HCT116 (cell line): ENCODE results near the gene GIPR. TPM values are rescaled to one million over a fixed set of nuclear protein-coding genes. Genes with fewer than 3 reads are reported as not detected.

Experiments
- ATAC-seq: fragments of 200-7000 bp; cut with Tn5 transposase; 2 replicates; pipeline ENCODE4 v1.9.1; 2020; ENCODE audit warnings: mild to moderate bottlenecking, moderate library complexity
- BruUV-seq: library from RNA; stranded (reverse); fragments of 400-500 nt; replicated peaks from 2 replicates; lab custom pipeline; 2021; lab: Mats Ljungman, UMichigan
- CTCF ChIA-PET: fragments of 300-600 bp; sonication (Branson Sonifier 250); formaldehyde crosslinking; loops from one replicate; lab custom pipeline; 2021; ENCODE audit warnings: antibody characterized with exemption; lab: Charles Lee
- POLR2A ChIA-PET: fragments of 300-600, 350-600 bp; sonication (Branson Sonifier 250); formaldehyde crosslinking; loops from one replicate; lab custom pipeline; 2021; ENCODE audit warnings: antibody characterized with exemption; lab: Charles Lee
- RAD21 ChIA-PET, 2 experiments: fragments of 300-600 bp; sonication (Branson Sonifier 250); formaldehyde crosslinking; loops; one replicate each; lab custom pipeline; 2023; ENCODE audit warnings: low total read pairs in 2 of 2; ENCODE audit not compliant: uncharacterized antibody in 2 of 2, unreplicated experiment in 2 of 2, low non-redundant PET in 1 of 2; lab: Charles Lee
- DNase-seq: peaks from one replicate; pipeline ENCODE4 v3.0.0-alpha.2; 2010; ENCODE audit warnings: low read depth, low spot score
- H2AFZ ChIP-seq: fragments of 200-600 bp; shearing (Covaris generic), sonication (generic); 2 replicates; pipeline ENCODE4 v1.6.1; 2017; ENCODE audit warnings: low read depth, mixed run types, mixed read lengths, antibody characterized with exemption, low read length; ENCODE audit not compliant: poor library complexity, severe bottlenecking
- H3K27ac ChIP-seq: 2 replicates; pipeline ENCODE4 v1.5.1; 2012; ENCODE audit warnings: low read depth, low read length
- H3K27me3 ChIP-seq: fragments of 200-600 bp; sonication (generic); 2 replicates; pipeline ENCODE4 v1.6.1; 2016; ENCODE audit warnings: mixed run types, low read length, mixed read lengths; ENCODE audit not compliant: insufficient read depth
- H3K36me3 ChIP-seq, 2 experiments: fragments of 200-500 bp in 1 of 2; fragments of 200-600 bp in 1 of 2; sonication (Bioruptor generic) in 1 of 2; sonication (generic) in 1 of 2; 2 replicates each; pipeline versions ENCODE4 v1.5.1 to v1.6.1; 2014 to 2016; ENCODE audit warnings: low read length in 2 of 2, inconsistent platforms in 1 of 2, mixed read lengths in 1 of 2, mixed run types in 1 of 2; ENCODE audit not compliant: insufficient read depth in 2 of 2, control insufficient read depth in 1 of 2
- H3K4me1 ChIP-seq, 2 experiments: fragments of 200-600 bp in 1 of 2; sonication (generic) in 1 of 2; 2 replicates each; pipeline versions ENCODE4 v1.5.1 to v1.6.1; 2012 to 2017; ENCODE audit warnings: low read length in 2 of 2, inconsistent platforms in 1 of 2, mild to moderate bottlenecking in 1 of 2, mixed read lengths in 1 of 2, mixed run types in 1 of 2, moderate library complexity in 1 of 2; ENCODE audit not compliant: insufficient read depth in 2 of 2, control insufficient read depth in 1 of 2
- H3K4me2 ChIP-seq: fragments of 200-600 bp; sonication (generic); 2 replicates; pipeline ENCODE4 v1.6.1; 2017; ENCODE audit warnings: mixed run types, low read length, mixed read lengths
- H3K4me3 ChIP-seq, 2 experiments: fragments of 200-600 bp in 1 of 2; sonication (generic) in 1 of 2; replicated peaks in 1 of 2; 2 replicates each; pipeline ENCODE4 v1.5.1; 2011 to 2016; ENCODE audit warnings: low read length in 2 of 2, control low read depth in 1 of 2, low read depth in 1 of 2, mild to moderate bottlenecking in 1 of 2, mixed read lengths in 1 of 2, mixed run types in 1 of 2
- H3K79me2 ChIP-seq: fragments of 200-600 bp; sonication (generic); 2 replicates; pipeline ENCODE4 v1.6.1; 2017; ENCODE audit warnings: mild to moderate bottlenecking, mixed run types, low read length, moderate library complexity, mixed read lengths; ENCODE audit not compliant: insufficient read depth
- H3K9ac ChIP-seq: fragments of 200-600 bp; sonication (generic); 2 replicates; pipeline ENCODE4 v1.6.1; 2016; ENCODE audit warnings: low read length, mixed read lengths
- H3K9me2 ChIP-seq: fragments of 200-600 bp; sonication (generic), shearing (Covaris generic); 2 replicates; pipeline ENCODE4 v1.6.1; 2017; ENCODE audit warnings: mixed run types, mild to moderate bottlenecking, moderate library complexity; ENCODE audit not compliant: insufficient read depth
- H3K9me3 ChIP-seq, 2 experiments: fragments of 200-500 bp in 1 of 2; fragments of 200-600 bp in 1 of 2; sonication (Bioruptor generic) in 1 of 2; sonication (generic) in 1 of 2; 2 replicates each; pipeline ENCODE4 v1.6.1; 2014 to 2017; ENCODE audit warnings: low read length in 2 of 2, mixed read lengths in 2 of 2, inconsistent platforms in 1 of 2, low read depth in 1 of 2, mild to moderate bottlenecking in 1 of 2, mixed run types in 1 of 2, moderate library complexity in 1 of 2; ENCODE audit not compliant: control insufficient read depth in 1 of 2, insufficient read depth in 1 of 2
- H4K20me1 ChIP-seq: fragments of 200-600 bp; sonication (generic), shearing (Covaris generic); 2 replicates; pipeline ENCODE4 v1.6.1; 2017; ENCODE audit warnings: mixed run types, mild to moderate bottlenecking, moderate library complexity; ENCODE audit not compliant: insufficient read depth
- EZH2 ChIP-seq: fragments of 200-600 bp; sonication (generic); IDR thresholded peaks from 2 replicates; pipeline ENCODE4 v1.6.1; 2017; ENCODE audit warnings: antibody characterized with exemption, mixed run types
- EZH2phosphoT487 ChIP-seq: fragments of 200-600 bp; IDR thresholded peaks from 2 replicates; pipeline ENCODE4 v1.6.1; 2018; ENCODE audit warnings: antibody characterized with exemption, borderline replicate concordance
- FOSL1 ChIP-seq: IDR thresholded peaks from 2 replicates; pipeline ENCODE4 v1.6.1; 2012; ENCODE audit warnings: low read depth
- JUND ChIP-seq: IDR thresholded peaks from 2 replicates; pipeline ENCODE4 v1.6.1; 2012
- POLR2A ChIP-seq: IDR thresholded peaks from 2 replicates; pipeline ENCODE4 v1.7.0; 2011; ENCODE audit warnings: borderline replicate concordance; ENCODE audit not compliant: insufficient read depth, insufficient read length; ENCODE audit errors: extremely low read depth
- REST ChIP-seq: IDR thresholded peaks from 2 replicates; pipeline ENCODE4 v1.6.1; 2012; ENCODE audit warnings: low read depth
- SIN3A ChIP-seq: IDR thresholded peaks from 2 replicates; pipeline ENCODE4 v1.6.1; 2012; ENCODE audit warnings: low read depth
- SP1 ChIP-seq: IDR thresholded peaks from 2 replicates; pipeline ENCODE4 v1.6.1; 2012; ENCODE audit warnings: low read depth
- SRF ChIP-seq: IDR thresholded peaks from 2 replicates; pipeline ENCODE4 v1.6.1; 2012; ENCODE audit warnings: low read depth
- YY1 ChIP-seq: IDR thresholded peaks from 2 replicates; pipeline ENCODE4 v1.6.1; 2011; ENCODE audit warnings: low read length, low read depth, moderate library complexity, mild to moderate bottlenecking; ENCODE audit not compliant: insufficient replicate concordance; ENCODE audit errors: extremely low read depth
- ZNF274 ChIP-seq: fragments of 200-500 bp; sonication (Bioruptor generic); IDR thresholded peaks from 2 replicates; pipeline ENCODE4 v1.6.1; 2014; ENCODE audit warnings: mild to moderate bottlenecking, low read depth, low read length, inconsistent platforms
- intact Hi-C: fragments of 100-400 bp; cut with micrococcal nuclease; formaldehyde crosslinking; loops from 2 replicates; pipeline ENCODE4 v1.10.0; 2022
- total RNA-seq: library from RNA; stranded (reverse); gene quantifications from one replicate; pipeline ENCODE4 v1.2.1, GENCODE V29; 2021; ENCODE audit not compliant: unreplicated experiment
- TF ChIP-seq, protein P1 (sequence below): IDR thresholded peaks from 2 replicates; pipeline ENCODE4 v1.6.1; 2011; ENCODE audit warnings: mild to moderate bottlenecking, low read length, moderate library complexity; ENCODE audit not compliant: insufficient replicate concordance; ENCODE audit errors: extremely low read depth

GIPR gene
- total RNA-seq, 1 experiment from 2014 or later = 14.1 TPM

DNA sequence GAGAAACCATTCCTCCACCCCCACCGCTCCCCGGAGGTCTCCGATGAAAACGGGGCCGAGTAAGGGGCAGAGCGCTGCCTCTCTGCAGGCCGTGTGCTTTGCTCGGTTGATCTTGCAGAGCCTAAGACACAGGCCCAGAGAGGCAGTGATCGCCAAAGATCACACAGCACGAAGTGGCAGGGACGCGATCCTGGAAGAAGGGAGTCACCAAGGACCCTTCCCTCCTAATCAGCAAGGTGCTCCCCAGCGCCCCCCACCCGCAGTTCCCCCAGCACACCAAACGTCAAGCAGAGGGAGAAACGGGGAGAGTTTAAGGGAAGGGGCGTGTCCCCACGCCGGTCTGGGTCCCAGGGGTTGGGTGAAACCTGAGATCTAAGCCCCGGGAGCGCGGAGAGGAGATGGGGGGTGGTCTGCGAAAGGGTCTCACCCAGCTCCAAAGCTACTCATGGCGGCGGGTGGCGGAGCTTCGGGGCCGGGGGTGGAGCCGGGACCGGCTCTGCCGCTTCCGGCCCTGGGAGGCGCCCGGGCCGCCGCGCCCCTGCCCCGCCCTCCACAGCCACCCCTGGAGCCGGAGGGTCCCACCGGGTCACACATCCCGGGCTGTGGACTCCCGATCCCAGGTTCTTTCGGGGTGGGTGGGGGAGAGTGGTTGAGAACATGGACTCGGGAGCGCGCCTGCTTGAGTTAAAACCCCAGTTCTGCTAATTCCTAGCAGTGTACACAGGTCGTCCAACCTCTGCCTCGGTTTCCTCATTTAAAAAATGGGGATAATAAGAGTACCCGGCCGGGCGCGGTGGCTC is 28.9 kb upstream of the GIPR start, which contains the start of gene EML2 (continued):
- TF ChIP-seq, protein P1, sequence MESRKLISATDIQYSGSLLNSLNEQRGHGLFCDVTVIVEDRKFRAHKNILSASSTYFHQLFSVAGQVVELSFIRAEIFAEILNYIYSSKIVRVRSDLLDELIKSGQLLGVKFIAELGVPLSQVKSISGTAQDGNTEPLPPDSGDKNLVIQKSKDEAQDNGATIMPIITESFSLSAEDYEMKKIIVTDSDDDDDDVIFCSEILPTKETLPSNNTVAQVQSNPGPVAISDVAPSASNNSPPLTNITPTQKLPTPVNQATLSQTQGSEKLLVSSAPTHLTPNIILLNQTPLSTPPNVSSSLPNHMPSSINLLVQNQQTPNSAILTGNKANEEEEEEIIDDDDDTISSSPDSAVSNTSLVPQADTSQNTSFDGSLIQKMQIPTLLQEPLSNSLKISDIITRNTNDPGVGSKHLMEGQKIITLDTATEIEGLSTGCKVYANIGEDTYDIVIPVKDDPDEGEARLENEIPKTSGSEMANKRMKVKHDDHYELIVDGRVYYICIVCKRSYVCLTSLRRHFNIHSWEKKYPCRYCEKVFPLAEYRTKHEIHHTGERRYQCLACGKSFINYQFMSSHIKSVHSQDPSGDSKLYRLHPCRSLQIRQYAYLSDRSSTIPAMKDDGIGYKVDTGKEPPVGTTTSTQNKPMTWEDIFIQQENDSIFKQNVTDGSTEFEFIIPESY = no peak

GRCh38 chr19:45640849-45641273 is 27.2 kb upstream of the GIPR start:
- peaks cover 32 to 67% of the 10 kb centered on the region in 2 experiments for H3K4me1 ChIP-seq
- H3K9me3 ChIP-seq = no peaks in the 10 kb centered on the region
- ChIA-PET CTCF (interaction anchor here (1.3 to 3.6 kb wide), 16 partner anchors 10 to 201 kb away, joined by 3 to 45 read pairs (median 16); partner anchors contain the start of genes GIPR, OPA3, QPCTL and SNRPD2), POLR2A (interaction anchor here (0.6 to 4.7 kb wide), 14 partner anchors 9 to 237 kb away, joined by 3 to 54 read pairs (median 4); partner anchors contain the start of genes FOSB, QPCTL and SNRPD2), RAD21 (interaction anchor here (0.8 to 2.6 kb wide), 5 partner anchors 25 to 201 kb away, joined by 3 to 17 read pairs (median 5); no protein-coding TSS in a partner anchor)
- TF ChIP-seq REST = no peak
- no peak for TF ChIP-seq ZNF274
- no peak for TF ChIP-seq SRF
- no peak for TF ChIP-seq FOSL1
- no peak for TF ChIP-seq SP1
- no peak for TF ChIP-seq JUND
- TF ChIP-seq EZH2phosphoT487 = no peak
- no peak for TF ChIP-seq SIN3A
- no peak for TF ChIP-seq YY1
- TF ChIP-seq EZH2 = no peak
- TF ChIP-seq POLR2A = no peak
- no peaks in the 10 kb centered on the region for H4K20me1 ChIP-seq
- H3K27me3 ChIP-seq = no peaks in the 10 kb centered on the region
- DNase-seq (peak; percentile 77), ATAC-seq (peak; percentile 18)
- H3K9me2 ChIP-seq = no peaks in the 10 kb centered on the region
- H3K4me3 ChIP-seq = peak overlapping the region; percentile 53
- peaks cover 6% of the 10 kb centered on the region; the same call in 1 of the 2 replicates for H3K79me2 ChIP-seq
- peak overlapping the region; percentile 96 for H3K4me2 ChIP-seq
- H3K27ac ChIP-seq = peak overlapping the region; percentile 79
- no peaks in the 10 kb centered on the region for H3K36me3 ChIP-seq
- H3K9ac ChIP-seq = peak overlapping the region; percentile 60
- no TSS peak for BruUV-seq
- H2AFZ ChIP-seq = peak overlapping the region; percentile 19
- intact Hi-C loops = loop anchor here (5.0 kb wide), 1 partner anchor 34 kb away; no protein-coding TSS in a partner anchor
